DOHH2 (cell line): Measurements from ENCODE around the gene SRGAP3.

Source experiments
- H3F3A ChIP-seq: fragments of 200-600 bp; sonication (generic), shearing (Covaris generic); 2 replicates; pipeline ENCODE4 v1.6.0; 2016; ENCODE audit warnings: antibody characterized with exemption, mild to moderate bottlenecking; ENCODE audit not compliant: control insufficient read depth, insufficient read depth
- H3K27ac ChIP-seq: fragments of 200-600 bp; sonication (generic); 2 replicates; pipeline ENCODE4 v1.5.1; 2014; ENCODE audit warnings: low read depth, mild to moderate bottlenecking, low read length, moderate library complexity
- H3K27me3 ChIP-seq: fragments of 200-600 bp; sonication (generic); 2 replicates; pipeline ENCODE4 v1.6.1; 2014; ENCODE audit warnings: mild to moderate bottlenecking, low read length, mixed read lengths; ENCODE audit not compliant: control insufficient read depth
- H3K36me3 ChIP-seq: fragments of 200-600 bp; sonication (generic); 2 replicates; pipeline ENCODE4 v1.6.1; 2014; ENCODE audit warnings: mild to moderate bottlenecking, low read length, moderate library complexity, mixed read lengths; ENCODE audit not compliant: control insufficient read depth
- H3K4me1 ChIP-seq: fragments of 200-600 bp; sonication (generic); 2 replicates; pipeline ENCODE4 v1.6.1; 2014; ENCODE audit warnings: mild to moderate bottlenecking, low read length, mixed read lengths; ENCODE audit not compliant: control insufficient read depth
- H3K4me2 ChIP-seq: fragments of 200-600 bp; sonication (generic); 2 replicates; pipeline ENCODE4 v1.6.0; 2014; ENCODE audit warnings: mild to moderate bottlenecking, low read length, moderate library complexity
- H3K4me3 ChIP-seq: fragments of 200-600 bp; sonication (generic); 2 replicates; pipeline ENCODE4 v1.5.1; 2014; ENCODE audit warnings: mild to moderate bottlenecking, low read length, mixed read lengths
- H3K79me2 ChIP-seq: fragments of 200-600 bp; sonication (generic); 2 replicates; pipeline ENCODE4 v1.6.1; 2014; ENCODE audit warnings: mild to moderate bottlenecking, low read length, mixed read lengths; ENCODE audit not compliant: control insufficient read depth
- H3K9me2 ChIP-seq: fragments of 200-600 bp; sonication (generic); replicated peaks from 2 replicates; pipeline ENCODE4 v1.6.1; 2014; ENCODE audit warnings: mild to moderate bottlenecking, low read length, mixed read lengths; ENCODE audit not compliant: control insufficient read depth
- H3K9me3 ChIP-seq: fragments of 200-600 bp; sonication (generic); 2 replicates; pipeline ENCODE4 v1.6.1; 2014; ENCODE audit warnings: antibody characterized with exemption, low read length, mixed read lengths; ENCODE audit not compliant: control insufficient read depth, insufficient read depth
- H4K20me1 ChIP-seq: fragments of 200-600 bp; sonication (generic); 2 replicates; pipeline ENCODE4 v1.6.0; 2014; ENCODE audit warnings: low read depth, mild to moderate bottlenecking, antibody characterized with exemption, low read length, moderate library complexity; ENCODE audit not compliant: control insufficient read depth, insufficient read depth
- CTCF ChIP-seq: fragments of 200-600 bp; sonication (generic); IDR thresholded peaks from one replicate; pipeline ENCODE4 v1.5.1; 2014; ENCODE audit warnings: antibody characterized with exemption, mild to moderate bottlenecking, low read depth, low read length; ENCODE audit not compliant: poor library complexity, severe bottlenecking
- EZH2phosphoT487 ChIP-seq: fragments of 200-600 bp; sonication (generic); IDR thresholded peaks from 2 replicates; pipeline ENCODE4 v1.6.1; 2017; ENCODE audit warnings: borderline replicate concordance, mild to moderate bottlenecking, antibody characterized with exemption, low read length, moderate library complexity, mixed read lengths

SRGAP3 gene

DNA sequence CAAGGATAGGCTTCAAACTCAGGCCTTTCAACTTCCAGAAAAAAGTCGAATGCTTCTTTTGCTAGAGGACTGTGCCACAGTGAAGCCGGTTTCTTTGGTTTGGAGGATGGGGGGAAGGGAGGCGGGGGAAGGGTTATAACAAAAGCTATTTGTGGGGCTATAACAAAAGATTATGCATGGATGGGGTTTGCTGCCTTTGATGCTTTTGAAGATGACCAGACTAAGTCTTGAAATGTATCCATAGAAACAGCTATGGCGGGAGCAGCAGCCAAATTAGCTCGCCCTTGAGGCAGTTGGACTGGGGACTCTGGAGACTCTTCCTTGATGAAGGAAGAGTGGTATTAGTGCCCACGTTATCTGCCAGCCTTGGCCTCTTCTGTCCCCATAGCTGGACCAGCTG, 47.5 kb downstream of the SRGAP3 start:
- no peak overlapping the region for H3K4me3 ChIP-seq
- H3K79me2 ChIP-seq: no peaks in the 10 kb centered on the region
- no peaks in the 10 kb centered on the region for H3K4me1 ChIP-seq
- H3K36me3 ChIP-seq: no peaks in the 10 kb centered on the region
- TF ChIP-seq CTCF (no peak), EZH2phosphoT487 (no peak)
- no peaks in the 10 kb centered on the region for H4K20me1 ChIP-seq
- H3F3A ChIP-seq: no peaks in the 10 kb centered on the region
- H3K27ac ChIP-seq: no peak overlapping the region
- no peaks in the 10 kb centered on the region for H3K9me3 ChIP-seq
- H3K27me3 ChIP-seq: peaks cover 6% of the 10 kb centered on the region; the same call in 1 of the 2 replicates
- H3K4me2 ChIP-seq: no peak overlapping the region
- no peaks in the 10 kb centered on the region for H3K9me2 ChIP-seq

GRCh38 chr3:9201266-9201665, 48.2 kb downstream of the SRGAP3 start:
- Histone ChIP-seq H3K27me3 (peaks cover 6% of the 10 kb centered on the region; the same call in 1 of the 2 replicates), H3F3A (no peaks in the 10 kb centered on the region), H3K4me2 (no peak overlapping the region), H3K9me2 (no peaks in the 10 kb centered on the region), H3K4me1 (no peaks in the 10 kb centered on the region), H3K4me3 (no peak overlapping the region), H3K9me3 (no peaks in the 10 kb centered on the region), H3K36me3 (no peaks in the 10 kb centered on the region), H3K27ac (no peak overlapping the region), H4K20me1 (no peaks in the 10 kb centered on the region), H3K79me2 (no peaks in the 10 kb centered on the region)
- TF ChIP-seq CTCF (no peak), EZH2phosphoT487 (no peak)

DNA sequence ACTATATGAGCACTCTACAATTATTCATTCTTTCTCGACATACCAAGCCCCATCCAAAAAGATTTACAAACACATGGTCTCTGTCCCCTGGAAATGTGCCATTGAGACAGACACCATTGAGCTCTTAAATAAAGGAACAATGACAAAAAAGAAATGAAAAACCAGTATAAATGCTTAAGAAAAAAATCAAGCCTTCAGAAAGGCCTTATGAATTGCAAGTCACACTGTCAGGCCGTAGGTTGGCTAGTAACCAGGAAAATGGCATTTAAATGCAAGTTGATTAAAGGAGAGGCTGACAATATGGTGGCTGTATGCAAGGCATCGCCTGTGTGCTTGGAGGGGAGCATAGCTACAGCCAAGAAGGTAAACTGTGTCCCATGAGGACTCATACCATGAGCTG, 49.7 kb downstream of the SRGAP3 start:
- no peaks in the 10 kb centered on the region for H3F3A ChIP-seq
- no peaks in the 10 kb centered on the region for H4K20me1 ChIP-seq
- no peak overlapping the region for H3K27ac ChIP-seq
- no peaks in the 10 kb centered on the region for H3K79me2 ChIP-seq
- H3K9me2 ChIP-seq: no peaks in the 10 kb centered on the region
- no peak overlapping the region for H3K4me2 ChIP-seq
- H3K36me3 ChIP-seq: no peaks in the 10 kb centered on the region
- no peak overlapping the region for H3K4me3 ChIP-seq
- H3K9me3 ChIP-seq: no peaks in the 10 kb centered on the region
- no peaks in the 10 kb centered on the region for H3K4me1 ChIP-seq
- TF ChIP-seq CTCF: no peak
- no peak for TF ChIP-seq EZH2phosphoT487
- H3K27me3 ChIP-seq: 0 out of 2 replicates have a peak, but pooled peaks cover 3% of the 10 kb centered on the region
